Measurements from ENCODE around the gene ETV6. TPM values are rescaled to one million over a fixed set of nuclear protein-coding genes. Genes with fewer than 3 reads are reported as not detected.
A peak's percentile ranks its signal among the peaks of the same experiment; 100 is the strongest.

ETV6 gene
- total and polyA plus RNA-seq, 9 donors = 7.0 to 11.1 (median 9.1) TPM

DNA sequence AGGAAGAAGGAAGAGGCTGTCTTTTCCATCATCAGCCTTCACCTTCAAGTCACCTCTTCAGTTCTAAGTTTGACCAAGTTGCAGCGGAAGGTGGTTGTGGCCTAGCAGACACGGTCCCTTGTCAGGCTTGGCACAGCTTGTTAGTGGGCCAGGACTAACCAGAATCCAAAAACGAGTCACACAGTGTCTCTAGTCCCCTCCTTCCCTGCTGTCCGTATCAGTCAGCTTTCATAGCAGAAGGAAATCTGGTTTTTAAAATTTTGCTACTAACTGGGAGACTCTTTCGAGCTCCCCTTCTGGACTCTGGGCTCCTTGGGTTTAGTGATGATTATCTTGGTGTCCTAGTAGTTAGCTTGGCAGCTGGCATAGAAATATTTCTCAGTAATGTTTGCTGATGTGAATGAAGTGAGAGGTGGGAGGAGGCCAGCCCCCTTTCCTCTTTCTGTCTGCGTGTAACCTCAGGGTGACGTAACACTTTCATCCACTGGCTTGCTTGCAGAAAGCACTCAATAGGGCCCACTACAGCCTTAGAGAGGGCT is 3.8 kb downstream of the ETV6 start:
- peaks cover 32% of the 10 kb centered on the region for H3K4me1 ChIP-seq (ENCODE audit: control insufficient read depth, insufficient read depth, low read length)
- peak; percentile 46 for DNase-seq
- H3K27me3 ChIP-seq (ENCODE audit: control insufficient read depth, insufficient read depth, low read length) = no peaks in the 10 kb centered on the region
- peak overlapping the region; percentile 97 for H3K27ac ChIP-seq (ENCODE audit: low read length)
- H3K9me3 ChIP-seq (replicated peaks; ENCODE audit: control insufficient read depth, low read depth, low read length) = no peaks in the 10 kb centered on the region
- no peaks in the 10 kb centered on the region for H3K36me3 ChIP-seq (ENCODE audit: control insufficient read depth, insufficient read depth, low read length)
- WGBS (ENCODE audit: insufficient coverage) = 60% methylated on average over 1 of the region's 7 CpGs
- no peak overlapping the region for H3K4me3 ChIP-seq (ENCODE audit: low read length)

DNA sequence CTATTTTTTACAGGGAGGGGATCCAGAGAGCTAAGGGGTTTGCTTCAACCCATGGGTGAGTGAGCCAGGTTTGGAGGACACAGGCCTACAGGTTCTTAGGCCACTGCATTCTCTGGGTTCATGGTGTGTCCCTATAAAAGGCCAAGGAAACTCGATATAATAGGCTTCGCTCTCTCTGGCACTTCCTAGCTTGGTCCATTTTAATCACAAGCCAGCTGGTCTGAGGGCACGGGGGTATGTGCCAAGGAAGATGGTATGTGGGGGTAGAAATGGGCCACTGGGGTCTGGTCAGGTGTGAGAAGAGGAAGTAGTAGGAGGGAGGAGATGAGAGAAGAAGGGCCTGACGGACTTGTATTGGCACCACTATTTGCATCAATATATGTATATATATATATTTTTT is 4.9 kb downstream of the ETV6 start:
- 69% methylated on average over 2 of the region's 4 CpGs for WGBS (ENCODE audit: insufficient coverage)
- peaks cover 29% of the 10 kb centered on the region for H3K4me1 ChIP-seq (ENCODE audit: control insufficient read depth, insufficient read depth, low read length)
- no peaks in the 10 kb centered on the region for H3K9me3 ChIP-seq (replicated peaks; ENCODE audit: control insufficient read depth, low read depth, low read length)
- peak overlapping the region; percentile 47 for H3K27ac ChIP-seq (ENCODE audit: low read length)
- no peak for DNase-seq
- no peaks in the 10 kb centered on the region for H3K36me3 ChIP-seq (ENCODE audit: control insufficient read depth, insufficient read depth, low read length)
- H3K4me3 ChIP-seq (ENCODE audit: low read length) = no peak overlapping the region
- H3K27me3 ChIP-seq (ENCODE audit: control insufficient read depth, insufficient read depth, low read length) = no peaks in the 10 kb centered on the region

DNA sequence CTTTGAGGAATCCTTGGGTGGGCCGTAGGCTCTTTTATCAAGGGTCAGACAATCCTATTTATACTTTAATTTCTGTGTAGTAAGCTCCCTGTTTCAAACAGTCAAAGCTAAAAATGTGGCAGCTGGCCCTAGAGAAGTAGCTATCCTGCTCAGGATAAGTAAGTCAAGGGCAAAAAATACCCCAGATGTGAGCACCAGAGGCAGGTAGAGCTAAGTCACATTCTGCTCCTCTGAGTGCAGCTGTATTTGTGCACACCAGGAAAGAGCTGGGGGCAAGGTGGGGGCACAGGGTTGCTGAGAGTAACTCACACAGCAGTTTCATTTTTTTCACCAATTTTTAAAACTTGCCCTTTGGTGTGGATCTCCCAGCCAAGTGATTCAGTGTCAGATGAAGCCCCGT is 5.3 kb downstream of the ETV6 start:
- no peaks in the 10 kb centered on the region for H3K36me3 ChIP-seq (ENCODE audit: control insufficient read depth, insufficient read depth, low read length)
- no peaks in the 10 kb centered on the region for H3K27me3 ChIP-seq (ENCODE audit: control insufficient read depth, insufficient read depth, low read length)
- WGBS (ENCODE audit: insufficient coverage) = no CpG with 5 or more reads among the region's 2 CpGs
- no peak overlapping the region for H3K27ac ChIP-seq (ENCODE audit: low read length)
- DNase-seq = no peak
- H3K9me3 ChIP-seq (replicated peaks; ENCODE audit: control insufficient read depth, low read depth, low read length) = no peaks in the 10 kb centered on the region
- no peak overlapping the region for H3K4me3 ChIP-seq (ENCODE audit: low read length)
- peaks cover 29% of the 10 kb centered on the region for H3K4me1 ChIP-seq (ENCODE audit: control insufficient read depth, insufficient read depth, low read length)

DNA sequence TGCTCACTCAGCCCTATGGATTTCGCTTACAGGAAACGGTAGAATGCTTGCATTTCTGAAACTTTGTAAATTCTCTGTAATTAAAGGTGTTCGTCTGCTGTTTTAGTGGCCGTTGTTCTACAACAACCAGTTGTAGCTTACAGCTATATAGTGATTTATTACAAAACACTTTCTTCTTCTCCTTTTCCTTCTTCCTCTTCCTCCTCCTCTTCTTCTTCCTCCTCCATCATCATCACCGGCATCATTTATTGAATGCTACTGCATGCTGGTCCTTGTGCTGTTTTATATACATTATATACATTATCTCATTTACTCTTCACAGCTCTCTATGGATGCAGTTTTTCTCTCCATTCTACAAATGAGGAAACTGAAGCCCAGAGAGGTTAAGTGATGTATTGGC is 6.4 kb downstream of the ETV6 start:
- no peak for DNase-seq
- no peaks in the 10 kb centered on the region for H3K27me3 ChIP-seq (ENCODE audit: control insufficient read depth, insufficient read depth, low read length)
- peaks cover 29% of the 10 kb centered on the region for H3K4me1 ChIP-seq (ENCODE audit: control insufficient read depth, insufficient read depth, low read length)
- H3K27ac ChIP-seq (ENCODE audit: low read length) = no peak overlapping the region
- no peaks in the 10 kb centered on the region for H3K36me3 ChIP-seq (ENCODE audit: control insufficient read depth, insufficient read depth, low read length)
- no CpG with 5 or more reads among the region's 5 CpGs for WGBS (ENCODE audit: insufficient coverage)
- H3K9me3 ChIP-seq (replicated peaks; ENCODE audit: control insufficient read depth, low read depth, low read length) = no peaks in the 10 kb centered on the region
- no peak overlapping the region for H3K4me3 ChIP-seq (ENCODE audit: low read length)

DNA sequence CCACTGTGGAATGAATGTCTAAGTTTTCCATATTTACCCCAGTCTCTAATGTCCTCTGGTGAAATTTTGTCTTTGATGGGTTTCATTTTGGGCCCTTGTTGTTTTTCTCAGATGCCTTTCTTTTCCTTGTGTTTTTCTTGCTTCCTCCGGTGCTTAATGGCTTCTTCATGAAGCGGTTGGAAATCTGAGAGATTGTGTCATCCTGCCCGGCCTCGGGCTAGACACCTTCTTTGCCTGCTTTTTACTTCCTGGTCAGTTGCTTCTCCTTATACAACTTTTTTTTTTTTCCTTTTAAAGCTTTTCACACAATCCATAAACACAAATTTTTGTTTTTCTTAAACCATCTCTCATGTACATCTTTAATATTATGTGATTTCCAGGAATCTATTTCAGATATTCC is 7.1 kb downstream of the ETV6 start:
- Histone ChIP-seq H3K4me1 (ENCODE audit: control insufficient read depth, insufficient read depth, low read length) (peaks cover 32% of the 10 kb centered on the region), H3K4me3 (ENCODE audit: low read length) (no peak overlapping the region), H3K9me3 (replicated peaks; ENCODE audit: control insufficient read depth, low read depth, low read length) (no peaks in the 10 kb centered on the region), H3K27me3 (ENCODE audit: control insufficient read depth, insufficient read depth, low read length) (no peaks in the 10 kb centered on the region), H3K27ac (ENCODE audit: low read length) (no peak overlapping the region), H3K36me3 (ENCODE audit: control insufficient read depth, insufficient read depth, low read length) (no peaks in the 10 kb centered on the region)
- DNase-seq = no peak
- WGBS (ENCODE audit: insufficient coverage) = 76% methylated on average over 2 of the region's 4 CpGs

DNA sequence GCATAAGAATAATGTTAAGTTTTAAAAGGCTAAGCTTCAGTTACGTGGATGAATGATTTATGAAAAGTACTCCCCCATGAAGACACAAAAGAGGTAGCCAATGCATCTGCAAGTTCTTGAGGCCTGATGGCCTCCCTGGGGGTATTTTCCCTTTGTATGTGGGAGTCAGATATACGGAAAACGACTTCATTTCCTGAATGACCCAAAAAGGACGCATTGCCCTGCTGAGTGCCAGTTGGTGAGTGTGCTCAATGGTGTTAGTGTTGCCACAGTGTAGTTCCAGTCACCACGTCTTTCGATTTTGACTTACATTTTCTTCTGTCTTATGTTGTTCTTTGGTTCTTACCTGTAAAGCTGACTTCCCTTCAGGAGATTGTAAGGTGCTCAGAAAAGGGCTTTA is 8.0 kb downstream of the ETV6 start:
- no peak overlapping the region for H3K4me3 ChIP-seq (ENCODE audit: low read length)
- H3K27ac ChIP-seq (ENCODE audit: low read length) = no peak overlapping the region
- H3K9me3 ChIP-seq (replicated peaks; ENCODE audit: control insufficient read depth, low read depth, low read length) = no peaks in the 10 kb centered on the region
- WGBS (ENCODE audit: insufficient coverage) = no CpG with 5 or more reads among the region's 6 CpGs
- no peaks in the 10 kb centered on the region for H3K27me3 ChIP-seq (ENCODE audit: control insufficient read depth, insufficient read depth, low read length)
- H3K36me3 ChIP-seq (ENCODE audit: control insufficient read depth, insufficient read depth, low read length) = no peaks in the 10 kb centered on the region
- no peak for DNase-seq
- H3K4me1 ChIP-seq (ENCODE audit: control insufficient read depth, insufficient read depth, low read length) = peaks cover 38% of the 10 kb centered on the region

DNA sequence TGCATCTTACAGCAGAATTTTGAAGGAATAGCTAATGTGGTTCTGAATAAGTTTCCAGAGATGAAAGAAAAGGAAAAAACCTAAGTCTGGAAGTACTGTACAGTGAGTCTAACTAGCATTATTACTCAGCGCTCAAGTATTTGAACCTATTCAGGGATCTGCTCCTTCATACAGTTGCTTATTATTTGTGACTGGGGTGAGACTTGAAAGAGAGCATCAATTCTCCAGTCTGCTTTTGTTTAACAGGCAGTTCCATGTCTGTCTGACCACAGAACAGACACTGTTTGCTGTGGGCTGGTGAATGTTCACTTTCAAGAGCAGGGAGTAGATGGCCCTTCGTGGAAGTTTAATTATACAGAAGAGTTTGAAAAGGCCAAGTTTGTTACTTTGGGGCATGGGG is 9.3 kb downstream of the ETV6 start:
- Histone ChIP-seq H3K36me3 (ENCODE audit: control insufficient read depth, insufficient read depth, low read length) (no peaks in the 10 kb centered on the region), H3K4me1 (ENCODE audit: control insufficient read depth, insufficient read depth, low read length) (peaks cover 36% of the 10 kb centered on the region), H3K27me3 (ENCODE audit: control insufficient read depth, insufficient read depth, low read length) (no peaks in the 10 kb centered on the region), H3K27ac (ENCODE audit: low read length) (peak overlapping the region; percentile 10), H3K4me3 (ENCODE audit: low read length) (no peak overlapping the region), H3K9me3 (replicated peaks; ENCODE audit: control insufficient read depth, low read depth, low read length) (no peaks in the 10 kb centered on the region)
- no peak for DNase-seq
- 50% methylated on average over 1 of the region's 2 CpGs for WGBS (ENCODE audit: insufficient coverage)

DNA sequence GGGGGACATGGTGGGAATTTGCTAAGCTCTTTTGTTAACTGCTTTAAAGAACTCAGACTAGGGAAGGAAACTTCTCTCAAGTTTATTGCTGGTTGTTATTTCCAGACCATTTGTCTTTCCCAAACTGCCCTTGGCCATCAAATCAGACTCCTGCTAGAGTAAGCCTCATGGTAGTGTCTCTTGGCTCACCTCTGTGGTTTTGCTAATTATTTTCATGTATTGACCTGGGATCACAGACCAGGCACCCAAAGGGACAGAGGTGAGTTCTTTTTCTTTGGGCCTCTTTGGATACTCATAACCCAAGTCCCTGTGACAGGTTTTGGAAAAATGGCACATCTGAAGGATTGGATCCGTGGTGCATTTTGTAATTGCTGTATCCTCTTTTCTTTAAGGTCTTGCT is 11.2 kb downstream of the ETV6 start:
- no peak overlapping the region for H3K4me3 ChIP-seq (ENCODE audit: low read length)
- H3K9me3 ChIP-seq (replicated peaks; ENCODE audit: control insufficient read depth, low read depth, low read length) = no peaks in the 10 kb centered on the region
- H3K27ac ChIP-seq (ENCODE audit: low read length) = no peak overlapping the region
- H3K36me3 ChIP-seq (ENCODE audit: control insufficient read depth, insufficient read depth, low read length) = no peaks in the 10 kb centered on the region
- DNase-seq = no peak
- H3K4me1 ChIP-seq (ENCODE audit: control insufficient read depth, insufficient read depth, low read length) = peaks cover 33% of the 10 kb centered on the region
- WGBS (ENCODE audit: insufficient coverage) = 83% methylated on average over 1 of the region's 1 CpG
- H3K27me3 ChIP-seq (ENCODE audit: control insufficient read depth, insufficient read depth, low read length) = no peaks in the 10 kb centered on the region

DNA sequence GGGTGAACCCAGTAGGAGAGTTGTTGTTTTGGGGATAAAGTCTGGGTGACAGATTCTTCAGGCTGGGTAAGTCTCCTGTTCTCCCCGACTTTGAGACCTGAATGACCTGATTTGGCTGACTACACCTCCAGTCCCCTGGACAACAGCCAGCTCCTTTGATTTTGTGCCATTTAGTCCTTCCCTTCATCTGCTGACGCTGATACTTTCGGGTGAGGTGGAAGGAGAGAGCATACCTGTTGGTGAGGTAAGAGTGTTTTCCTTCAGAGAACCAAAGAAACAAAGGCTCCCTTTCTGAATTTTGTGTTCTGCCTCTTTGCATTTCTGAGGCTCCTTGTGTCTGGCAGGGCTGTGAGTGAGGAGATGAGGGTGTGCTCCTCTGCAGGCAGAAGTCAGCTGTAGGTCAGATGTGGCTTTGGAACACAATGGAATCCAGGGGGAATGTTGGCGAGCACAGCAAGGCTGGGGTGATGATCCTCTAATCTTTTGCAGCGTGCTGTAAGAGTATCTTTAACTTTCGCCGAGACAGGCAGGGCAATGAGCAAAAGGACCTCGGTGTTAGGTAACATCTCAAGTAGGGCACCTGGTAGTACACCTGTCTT is 12.1 kb downstream of the ETV6 start:
- Histone ChIP-seq H3K4me1 (ENCODE audit: control insufficient read depth, insufficient read depth, low read length) (peaks cover 38% of the 10 kb centered on the region), H3K27me3 (ENCODE audit: control insufficient read depth, insufficient read depth, low read length) (no peaks in the 10 kb centered on the region), H3K27ac (ENCODE audit: low read length) (no peak overlapping the region), H3K36me3 (ENCODE audit: control insufficient read depth, insufficient read depth, low read length) (no peaks in the 10 kb centered on the region), H3K4me3 (ENCODE audit: low read length) (no peak overlapping the region), H3K9me3 (replicated peaks; ENCODE audit: control insufficient read depth, low read depth, low read length) (no peaks in the 10 kb centered on the region)
- 63% methylated on average over 4 of the region's 8 CpGs for WGBS (ENCODE audit: insufficient coverage)
- peak; percentile 45 for DNase-seq

DNA sequence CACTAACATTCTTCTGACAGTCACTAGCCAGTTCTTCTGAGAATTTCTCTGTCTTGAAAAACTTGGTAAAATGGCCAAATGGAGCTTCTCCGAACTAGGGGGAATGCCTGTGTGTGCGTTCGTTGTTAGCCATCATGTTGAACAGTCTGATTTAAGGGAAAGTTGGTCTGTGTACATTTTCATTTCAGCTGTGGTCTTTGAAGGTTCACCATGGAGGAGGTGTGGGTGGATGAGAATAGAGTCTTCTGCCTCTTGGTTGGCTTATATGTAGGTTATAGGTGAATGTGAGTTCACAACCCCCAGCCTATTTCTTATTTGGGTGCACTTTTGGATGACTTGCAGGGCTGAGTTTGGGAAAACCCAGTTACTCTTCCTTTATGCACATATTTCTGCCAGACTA is 12.9 kb downstream of the ETV6 start:
- no peaks in the 10 kb centered on the region for H3K36me3 ChIP-seq (ENCODE audit: control insufficient read depth, insufficient read depth, low read length)
- DNase-seq = no peak
- H3K27ac ChIP-seq (ENCODE audit: low read length) = no peak overlapping the region
- WGBS (ENCODE audit: insufficient coverage) = 90% methylated on average over 3 of the region's 3 CpGs
- H3K4me3 ChIP-seq (ENCODE audit: low read length) = no peak overlapping the region
- peaks cover 43% of the 10 kb centered on the region for H3K4me1 ChIP-seq (ENCODE audit: control insufficient read depth, insufficient read depth, low read length)
- no peaks in the 10 kb centered on the region for H3K9me3 ChIP-seq (replicated peaks; ENCODE audit: control insufficient read depth, low read depth, low read length)
- H3K27me3 ChIP-seq (ENCODE audit: control insufficient read depth, insufficient read depth, low read length) = no peaks in the 10 kb centered on the region

DNA sequence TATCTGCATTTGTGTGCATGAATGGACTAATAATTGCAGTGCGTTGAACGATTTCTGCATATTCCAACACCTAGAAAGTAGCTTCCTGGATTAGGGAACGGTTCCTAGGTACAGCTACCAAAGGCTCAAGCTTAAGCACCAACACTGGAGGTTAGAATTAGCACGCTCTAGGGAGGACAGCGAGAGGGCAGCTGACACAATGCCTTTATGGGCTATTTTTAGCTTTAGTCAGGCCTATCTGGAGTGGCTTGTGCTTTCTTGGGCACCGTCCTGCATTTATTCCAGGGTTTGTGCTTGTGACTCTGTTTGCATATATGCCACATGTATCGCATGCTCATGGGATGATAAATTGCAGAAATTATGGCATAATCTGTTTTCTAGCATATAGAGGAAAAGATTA is 13.7 kb downstream of the ETV6 start:
- Histone ChIP-seq H3K4me3 (ENCODE audit: low read length) (no peak overlapping the region), H3K27ac (ENCODE audit: low read length) (peak overlapping the region; percentile 36), H3K36me3 (ENCODE audit: control insufficient read depth, insufficient read depth, low read length) (no peaks in the 10 kb centered on the region), H3K9me3 (replicated peaks; ENCODE audit: control insufficient read depth, low read depth, low read length) (no peaks in the 10 kb centered on the region), H3K4me1 (ENCODE audit: control insufficient read depth, insufficient read depth, low read length) (peaks cover 43% of the 10 kb centered on the region), H3K27me3 (ENCODE audit: control insufficient read depth, insufficient read depth, low read length) (no peaks in the 10 kb centered on the region)
- 82% methylated on average over 3 of the region's 7 CpGs for WGBS (ENCODE audit: insufficient coverage)
- DNase-seq = peak; percentile 53

Data from muscle of leg (tissue), 11 donors.